Cerebellar nuclear complex (tissue), 1 donor: ENCODE results near the gene BNC2.

Experiments
- DNase-seq, 2 experiments: peaks; one replicate each; lab custom pipeline; 2025; lab: John Stamatoyannopoulos, UW

The BNC2 gene

DNA sequence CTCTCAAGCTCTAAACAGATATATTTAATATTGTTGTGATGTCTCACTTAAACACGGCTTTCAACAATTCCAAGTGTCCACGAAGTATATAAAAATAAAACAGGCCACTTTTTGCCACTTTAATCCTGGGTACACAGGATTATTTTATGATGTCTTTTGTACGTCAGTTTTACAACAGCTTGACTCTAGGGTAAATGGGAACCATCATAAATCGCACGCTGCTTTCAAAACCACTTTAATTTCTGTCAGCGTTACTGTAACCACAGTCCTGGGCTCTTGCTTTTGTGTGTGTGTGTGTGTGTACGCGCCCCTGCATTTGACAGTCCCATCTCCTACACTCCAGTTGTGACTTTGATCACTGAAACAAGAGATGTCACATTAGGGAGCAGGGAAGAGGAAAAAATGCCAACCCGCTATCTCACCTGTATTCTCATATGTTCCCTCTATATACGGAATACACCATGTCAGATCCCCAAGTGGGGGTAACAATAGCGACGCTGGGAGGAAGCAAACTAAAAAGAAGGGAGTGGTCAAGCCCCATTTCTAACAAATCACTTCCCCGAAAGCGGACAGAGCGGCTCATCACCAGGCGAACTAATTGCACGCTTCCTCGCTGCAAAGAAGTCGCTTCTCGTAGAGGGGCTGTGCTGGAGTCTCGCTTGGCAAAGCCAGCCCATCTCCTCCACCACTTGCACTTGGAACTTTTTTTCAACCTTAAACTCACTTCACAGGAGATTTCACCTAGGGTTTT is 1.2 kb downstream of the BNC2 start:
- no peak for DNase-seq

GRCh38 chr9:16868701-16869100 is 1.8 kb downstream of the BNC2 start:
- DNase-seq: no peak

- no peak for DNase-seq
Measured at GRCh38 chr9:16867576-16868311, 2.7 kb downstream of the BNC2 start.

GRCh38 chr9:16866587-16866986 is 3.9 kb downstream of the BNC2 start:
- DNase-seq: no peak

DNA sequence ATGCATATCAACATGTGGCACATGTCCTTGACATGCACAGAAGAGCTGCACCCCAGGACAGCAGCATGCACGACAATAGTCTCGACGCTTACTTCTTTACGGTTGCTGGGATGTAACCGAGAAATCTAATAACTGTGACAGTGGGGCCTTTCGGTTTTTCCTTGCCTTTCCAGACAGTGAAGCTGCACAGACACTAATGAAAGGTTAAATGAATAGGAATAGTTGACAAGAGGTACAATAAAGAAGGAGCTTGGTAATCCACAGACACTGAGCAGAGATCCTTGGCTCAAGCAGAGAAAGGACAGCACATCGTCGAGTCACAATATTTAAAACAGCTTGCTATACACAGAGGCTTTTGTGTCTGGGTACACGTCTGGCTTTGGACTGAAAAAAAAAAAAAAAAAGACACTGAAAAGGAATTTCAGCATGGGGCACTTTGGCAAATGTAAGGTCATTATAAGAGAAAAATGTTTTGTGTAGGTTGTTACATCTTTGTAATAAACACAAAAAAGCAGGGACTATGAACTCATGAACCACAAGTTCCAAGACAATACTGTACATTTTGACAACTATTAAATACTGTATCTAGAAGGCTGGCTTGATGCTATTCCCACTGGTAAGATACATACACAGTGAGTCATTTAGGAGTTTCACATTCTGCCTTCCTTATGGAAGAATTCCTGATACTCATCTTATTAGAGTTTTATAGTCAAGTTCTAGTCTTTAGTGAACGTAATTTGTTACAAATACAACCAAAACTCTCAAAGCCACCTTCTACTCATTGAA is 5.6 kb downstream of the BNC2 start:
- DNase-seq: no peak

DNA sequence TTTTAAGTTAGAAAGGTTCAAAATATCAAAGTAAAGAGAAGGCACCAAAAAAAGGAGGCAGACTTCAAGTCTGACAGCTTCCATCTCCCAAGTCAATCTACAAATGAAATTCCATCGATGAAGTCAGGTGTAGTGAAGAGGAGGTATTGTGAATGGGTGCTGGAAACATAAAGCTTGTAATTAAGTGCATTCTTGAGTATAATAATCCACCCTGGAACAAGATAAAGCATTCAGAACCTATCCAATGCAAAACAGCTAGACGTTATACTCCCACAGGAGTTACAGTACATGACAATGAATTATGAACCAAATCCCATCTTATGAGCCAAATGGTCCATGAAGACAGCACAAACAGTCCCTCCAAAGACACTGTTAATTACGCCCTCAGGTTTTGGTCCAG is 22.3 kb downstream of the BNC2 start:
- no peak for DNase-seq

GRCh38 chr9:16846986-16847385 is 23.5 kb downstream of the BNC2 start:
- no peak for DNase-seq

- DNase-seq: no peak
Measured at GRCh38 chr9:16846367-16846766, 24.1 kb downstream of the BNC2 start.

DNA sequence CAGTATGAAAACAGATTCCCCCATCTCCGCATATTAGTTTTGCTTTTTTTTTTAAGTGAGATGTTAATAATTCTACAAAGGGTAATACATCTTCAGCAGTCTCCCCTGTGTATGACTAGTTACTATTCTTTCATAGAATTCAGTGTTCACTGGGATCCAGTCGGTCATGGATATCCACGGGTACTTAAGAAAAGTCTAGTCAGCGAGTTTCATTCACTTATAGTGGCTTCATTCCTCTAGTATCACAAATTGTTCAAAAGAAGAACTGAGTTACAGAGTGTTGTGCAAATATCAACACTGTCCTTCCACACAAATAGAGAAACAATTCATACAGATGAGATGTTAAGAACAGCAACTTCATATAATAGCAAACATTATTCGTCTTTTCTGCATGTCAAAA is 35.7 kb downstream of the BNC2 start:
- DNase-seq: no peak

- no peak for DNase-seq
Measured at GRCh38 chr9:16833296-16833835, 37.1 kb downstream of the BNC2 start.

DNA sequence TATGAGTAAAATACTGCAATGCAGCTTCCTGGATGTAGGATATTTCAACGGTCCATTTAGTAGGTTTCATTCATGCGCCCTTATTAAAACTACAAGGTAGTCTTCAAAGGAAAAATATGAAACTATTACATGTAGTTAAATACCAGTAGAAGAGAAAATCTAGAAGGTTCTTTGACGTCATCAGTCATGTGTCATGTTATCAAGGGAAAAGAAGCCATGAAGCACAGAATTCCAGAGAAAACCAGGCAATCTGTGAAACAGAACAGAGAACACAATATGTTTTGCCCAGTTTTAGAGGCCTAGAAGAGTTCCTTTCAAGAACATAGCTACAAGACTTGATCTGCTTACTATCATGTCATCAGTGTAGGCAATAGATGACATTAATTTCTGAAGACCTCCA is 38.4 kb downstream of the BNC2 start:
- DNase-seq: no peak

- DNase-seq: no peak
Measured at GRCh38 chr9:16830806-16831205, 39.7 kb downstream of the BNC2 start.

GRCh38 chr9:16828340-16829281 is 41.9 kb downstream of the BNC2 start:
- DNase-seq: no peak

DNA sequence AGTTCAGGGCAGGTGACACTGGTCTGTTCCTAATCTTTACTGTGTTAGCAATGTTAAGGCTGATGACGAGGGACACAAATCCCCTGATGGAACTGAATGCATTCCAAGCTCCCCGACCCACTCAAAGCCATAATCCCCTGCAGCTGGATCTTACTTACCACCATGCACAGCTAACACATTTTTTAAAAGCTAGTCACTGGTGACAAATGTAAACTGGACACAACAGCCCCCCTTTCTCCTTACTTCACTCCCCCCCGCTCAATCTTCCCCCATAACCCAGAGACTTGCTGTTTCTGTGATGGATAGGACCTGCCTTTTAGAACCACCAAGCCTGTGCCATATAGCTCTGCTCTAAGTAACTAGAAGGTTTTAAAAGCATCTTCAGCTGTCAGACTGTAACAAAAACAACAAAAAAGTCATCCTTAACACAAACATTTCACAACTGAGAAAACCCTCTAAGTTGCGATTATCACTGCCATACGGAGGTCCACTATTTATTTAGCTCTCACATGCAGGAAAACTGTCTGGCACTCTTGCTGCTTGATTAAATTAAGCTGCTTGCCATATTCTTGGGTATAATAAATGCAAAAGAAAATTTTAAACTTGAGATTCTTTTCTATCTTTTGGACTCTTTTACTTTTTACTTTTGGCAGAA is 44.4 kb downstream of the BNC2 start:
- DNase-seq: no peak

- DNase-seq: no peak
Measured at GRCh38 chr9:16825331-16825725, 45.1 kb downstream of the BNC2 start.

GRCh38 chr9:16824545-16825330 is 45.7 kb downstream of the BNC2 start:
- DNase-seq: no peak

DNA sequence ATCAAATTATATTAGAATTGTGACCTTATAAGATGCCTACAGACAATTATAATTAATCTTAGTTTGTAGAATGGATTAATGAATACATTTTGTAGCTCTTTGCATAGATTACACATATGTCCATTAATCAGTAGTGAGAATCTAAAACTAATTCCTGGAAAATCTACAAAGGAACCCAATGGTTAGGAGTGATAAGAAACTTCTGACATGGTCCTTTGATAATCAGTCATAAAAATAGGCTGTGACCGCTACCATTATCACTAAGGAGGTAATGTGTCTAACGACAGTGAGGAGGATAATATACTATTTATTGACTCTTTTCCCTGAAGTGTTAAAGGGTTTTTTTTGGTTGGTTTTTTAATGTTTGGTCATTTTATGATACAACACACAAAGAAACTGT is 46.6 kb downstream of the BNC2 start:
- no peak for DNase-seq

GRCh38 chr9:16821344-16821743 is 49.1 kb downstream of the BNC2 start:
- DNase-seq: no peak

DNA sequence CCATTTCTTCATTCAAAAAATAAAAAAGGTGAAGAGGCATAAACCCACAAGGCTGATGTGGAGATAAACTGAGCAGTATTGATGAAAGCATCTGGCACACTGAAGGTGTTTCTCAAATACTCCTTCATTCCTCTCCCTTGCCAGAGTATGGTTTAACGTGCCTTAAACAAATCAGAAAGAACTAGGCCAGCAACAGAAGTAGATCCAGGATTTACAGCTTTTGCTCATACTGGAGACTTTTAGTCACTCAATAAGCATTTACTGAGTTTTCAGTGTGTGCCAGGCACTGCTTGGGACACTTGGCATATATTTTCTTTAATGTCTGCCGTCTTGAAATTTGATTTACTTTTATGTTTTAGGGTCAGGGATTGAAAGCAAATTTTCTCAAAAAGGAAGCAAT is 53.0 kb downstream of the BNC2 start:
- DNase-seq: no peak

- no peak for DNase-seq
Measured at GRCh38 chr9:16817002-16817401, 53.5 kb downstream of the BNC2 start.
